CD4-positive, alpha-beta T cell treated with Interleukin-15 for 4 hours (primary cell): ENCODE results near the gene SEPSECS.
A peak's percentile ranks its signal among the peaks of the same experiment; 100 is the strongest.

Source experiments
- DNase-seq: peaks from one replicate; pipeline ENCODE4 v3.0.0-alpha.2; 2020; ENCODE audit warnings: low spot score

Gene SEPSECS

GRCh38 chr4:25155947-25156346 is 4.3 kb downstream of the SEPSECS start:
- no peak for DNase-seq

GRCh38 chr4:25154594-25155265 is 5.5 kb downstream of the SEPSECS start:
- no peak for DNase-seq

GRCh38 chr4:25146076-25146475 is 14.2 kb downstream of the SEPSECS start:
- DNase-seq: no peak

- peak; percentile 23 for DNase-seq
These were observed 15.3 kb downstream of the SEPSECS start for GRCh38 chr4:25144870-25145481.

GRCh38 chr4:25142468-25142867 is 17.8 kb downstream of the SEPSECS start:
- no peak for DNase-seq

- no peak for DNase-seq
These were observed 18.7 kb downstream of the SEPSECS start for GRCh38 chr4:25141592-25141991.

DNA sequence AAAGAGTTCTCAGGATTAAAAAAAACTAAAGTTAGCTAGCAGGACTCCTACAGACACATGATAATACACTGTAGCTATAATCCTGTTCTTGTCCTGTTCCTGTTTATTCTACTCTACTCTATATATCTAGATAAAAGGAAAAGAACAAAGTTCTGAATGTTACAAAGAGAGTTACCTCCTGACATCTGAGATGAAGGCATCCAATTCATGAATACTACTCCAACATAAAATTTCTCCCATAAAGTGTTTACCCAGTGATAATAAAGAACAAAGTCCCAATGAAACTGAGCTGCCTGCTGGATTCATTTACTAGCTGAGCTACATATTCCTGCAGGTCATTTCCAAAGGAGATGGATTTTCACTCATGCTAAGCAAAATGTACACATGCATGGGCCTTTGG is 27.1 kb downstream of the SEPSECS start:
- DNase-seq: no peak

GRCh38 chr4:25131926-25132325 is 28.3 kb downstream of the SEPSECS start:
- DNase-seq: no peak

DNA sequence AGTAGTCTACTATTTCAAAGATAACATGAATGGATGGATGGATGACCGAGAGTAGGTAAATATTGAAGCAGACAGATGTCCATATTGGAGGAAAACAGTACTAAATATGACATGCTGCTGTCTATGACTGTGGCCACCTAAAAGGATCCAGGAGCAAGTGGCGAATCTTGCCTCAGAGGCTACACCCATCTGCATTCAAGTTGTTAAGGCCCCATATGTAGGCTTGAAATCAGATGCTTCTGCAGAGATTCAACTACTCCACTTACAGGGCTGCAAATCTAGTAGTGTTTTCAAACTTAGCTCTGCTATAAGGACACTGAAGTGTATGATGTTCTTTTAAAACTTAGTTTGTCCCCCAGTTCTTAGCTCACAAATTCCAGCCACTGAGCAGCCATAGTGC is 28.9 kb downstream of the SEPSECS start:
- no peak for DNase-seq

DNA sequence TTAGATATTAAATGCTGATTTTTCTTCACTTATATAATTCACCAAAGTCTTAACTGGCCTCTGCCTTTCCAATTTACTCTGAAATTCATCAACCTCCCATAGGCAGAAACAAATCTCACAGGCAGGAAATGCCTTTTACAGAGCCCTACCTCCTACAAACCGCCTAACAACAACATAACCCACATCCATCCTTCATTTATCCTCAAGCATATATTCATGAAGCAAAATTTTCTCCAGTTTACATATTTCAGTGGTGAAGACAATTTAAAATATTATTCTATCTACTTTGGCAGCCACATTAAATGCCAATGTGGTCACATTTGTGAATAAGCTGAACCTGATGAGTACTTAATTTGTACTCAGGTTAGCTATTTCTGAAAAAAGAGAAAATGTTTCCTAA is 30.3 kb downstream of the SEPSECS start:
- DNase-seq: no peak

DNA sequence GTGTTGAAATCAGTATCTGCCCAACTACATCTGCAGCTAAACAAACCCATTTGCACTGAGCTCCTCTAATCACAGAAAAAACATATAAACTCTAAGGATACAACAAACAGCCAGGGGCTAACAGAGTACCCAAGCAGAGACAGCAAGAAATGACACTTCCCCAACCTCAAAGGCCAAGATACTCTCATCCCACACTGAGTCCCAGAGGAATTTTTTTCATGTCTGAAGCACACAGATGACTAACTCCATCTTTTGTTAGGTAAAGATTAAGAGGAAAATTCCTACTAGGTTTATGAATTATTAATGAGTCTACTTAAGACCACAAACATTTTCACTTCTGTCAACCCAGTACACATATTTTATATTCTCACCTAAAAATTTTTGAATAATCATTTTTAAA is 31.6 kb downstream of the SEPSECS start:
- no peak for DNase-seq

- DNase-seq: no peak
These were observed 37.0 kb downstream of the SEPSECS start for GRCh38 chr4:25123236-25123635.

GRCh38 chr4:25120146-25120940 is 39.9 kb downstream of the SEPSECS start:
- no peak for DNase-seq

DNA sequence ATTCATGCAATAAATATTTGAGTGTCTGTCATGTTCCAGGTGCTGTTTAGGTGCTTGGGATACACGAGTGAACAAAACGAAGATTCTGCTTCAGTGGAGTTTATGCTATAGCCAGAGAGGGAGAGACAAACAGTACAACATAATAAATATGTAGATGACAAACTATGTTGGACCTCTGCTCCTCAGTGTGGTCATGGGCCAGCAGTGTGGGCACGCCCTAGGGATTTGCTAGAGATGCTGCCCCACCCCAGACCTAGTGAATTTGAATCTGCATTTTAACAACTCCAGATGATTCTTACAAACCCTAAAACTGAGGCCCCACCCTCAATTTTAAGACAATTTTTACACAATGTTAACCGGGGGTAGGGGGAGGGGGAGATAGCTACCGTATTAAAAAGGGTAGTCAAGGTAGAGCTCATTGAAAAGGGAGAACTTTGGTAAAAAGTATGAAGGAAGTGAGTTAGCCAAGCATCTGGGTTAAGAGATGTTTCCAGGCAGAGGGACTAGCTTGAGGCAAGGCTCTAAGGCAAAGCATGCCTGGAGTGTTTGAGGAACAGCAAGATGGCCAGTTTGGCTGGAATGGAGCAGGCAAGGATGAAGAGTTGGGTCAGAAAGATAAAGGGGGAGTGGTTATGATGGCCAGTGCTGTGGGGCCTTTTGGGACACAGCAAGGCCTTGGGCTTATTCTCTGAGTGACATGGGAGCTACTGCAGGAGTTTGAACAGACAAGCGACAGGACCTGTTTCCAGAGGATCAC is 42.4 kb downstream of the SEPSECS start:
- no peak for DNase-seq

DNA sequence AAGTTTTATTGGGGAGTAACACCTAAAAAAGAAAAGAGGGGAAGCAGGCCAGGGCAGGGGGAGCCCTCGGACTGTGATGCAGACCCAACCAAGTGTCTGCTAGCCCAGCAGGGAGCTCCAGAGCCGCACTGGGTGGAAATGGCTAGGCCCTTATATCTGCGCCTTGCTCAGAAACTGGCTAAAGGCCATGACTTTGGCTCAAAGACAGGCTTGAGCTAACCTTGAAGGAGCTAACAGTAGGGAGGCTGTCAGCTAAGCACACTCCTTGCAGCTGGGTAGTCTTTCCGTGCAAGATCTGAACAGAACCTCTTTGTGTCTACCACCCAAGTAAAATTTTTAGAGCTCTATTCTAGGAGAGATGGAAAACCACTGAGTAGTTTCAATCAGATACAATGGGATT is 43.0 kb downstream of the SEPSECS start:
- DNase-seq: no peak

DNA sequence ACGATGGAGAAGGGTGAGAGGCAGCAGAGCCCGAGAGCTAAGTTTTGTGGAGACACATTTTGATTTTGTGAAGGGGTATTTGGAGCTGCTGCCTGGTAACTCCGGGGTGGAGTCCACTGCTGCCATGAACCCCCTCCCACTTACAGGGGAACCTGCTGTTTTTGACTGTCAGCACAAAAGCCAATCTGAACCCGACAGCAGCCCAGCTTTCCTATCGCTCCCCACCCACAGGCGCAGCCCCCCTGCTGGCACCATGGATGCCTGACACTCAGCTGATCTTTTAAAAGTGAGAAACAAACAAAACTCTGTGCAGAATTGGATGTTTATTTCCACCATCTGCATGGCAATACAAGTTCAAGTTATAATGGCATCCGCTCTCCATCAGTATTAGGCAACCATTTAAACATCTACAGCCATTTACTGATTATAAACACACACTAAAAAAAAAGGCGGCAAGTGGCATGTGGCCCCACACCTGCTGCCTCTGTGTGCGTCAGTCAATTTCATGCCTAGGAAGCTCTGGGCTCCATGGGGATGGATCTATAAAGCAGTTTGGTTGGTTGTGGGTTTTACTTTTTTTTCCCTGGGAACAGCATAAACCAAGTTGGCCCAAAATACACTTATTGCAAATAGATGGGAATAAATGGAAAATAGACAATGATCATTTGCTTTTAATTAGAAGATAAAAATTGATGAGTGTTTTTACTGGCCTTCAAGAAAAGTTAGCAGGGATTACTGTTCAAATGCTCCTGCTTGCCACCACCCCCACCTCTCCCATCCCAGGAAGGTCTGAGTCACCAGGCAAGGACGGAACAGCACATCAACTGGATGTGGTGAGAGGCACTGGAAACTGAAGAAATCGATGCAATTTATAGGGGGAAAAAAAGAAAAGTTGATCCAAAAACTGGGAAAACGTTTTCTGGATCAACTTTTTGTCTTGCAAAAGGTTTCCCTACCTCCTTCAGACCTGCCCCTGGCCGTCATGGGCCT is 46.0 kb downstream of the SEPSECS start:
- DNase-seq: no peak

- DNase-seq: no peak
These were observed 47.3 kb downstream of the SEPSECS start for GRCh38 chr4:25112995-25113380.

DNA sequence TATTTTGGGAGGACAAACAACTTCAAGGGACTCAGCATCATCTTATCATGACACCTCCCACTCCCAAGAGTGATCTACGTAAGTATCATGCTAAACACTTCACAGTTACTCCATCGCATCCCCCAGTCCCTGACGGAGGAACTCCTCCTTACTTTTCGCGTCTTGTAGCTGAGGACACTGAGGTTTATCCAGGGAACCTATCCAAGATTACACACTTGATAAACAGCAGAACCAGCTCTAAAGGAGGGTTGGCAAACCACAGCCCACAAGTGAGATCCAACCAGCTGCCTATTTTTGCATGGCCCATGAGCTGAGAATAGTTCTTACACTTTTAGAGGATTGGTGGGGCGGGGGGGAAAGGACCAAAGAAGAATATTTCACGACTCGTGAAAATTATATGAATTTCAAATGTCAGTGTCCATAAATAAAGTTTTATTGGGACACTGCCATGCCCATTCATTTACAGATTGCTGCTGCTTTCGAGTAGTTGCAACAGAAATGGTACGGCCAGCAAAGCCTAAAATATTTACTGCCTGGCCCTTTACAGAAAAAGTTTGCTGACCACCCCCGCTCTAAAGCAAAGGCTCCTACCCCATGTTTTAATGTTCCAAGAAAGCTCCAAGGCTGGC is 47.8 kb downstream of the SEPSECS start:
- no peak for DNase-seq

DNA sequence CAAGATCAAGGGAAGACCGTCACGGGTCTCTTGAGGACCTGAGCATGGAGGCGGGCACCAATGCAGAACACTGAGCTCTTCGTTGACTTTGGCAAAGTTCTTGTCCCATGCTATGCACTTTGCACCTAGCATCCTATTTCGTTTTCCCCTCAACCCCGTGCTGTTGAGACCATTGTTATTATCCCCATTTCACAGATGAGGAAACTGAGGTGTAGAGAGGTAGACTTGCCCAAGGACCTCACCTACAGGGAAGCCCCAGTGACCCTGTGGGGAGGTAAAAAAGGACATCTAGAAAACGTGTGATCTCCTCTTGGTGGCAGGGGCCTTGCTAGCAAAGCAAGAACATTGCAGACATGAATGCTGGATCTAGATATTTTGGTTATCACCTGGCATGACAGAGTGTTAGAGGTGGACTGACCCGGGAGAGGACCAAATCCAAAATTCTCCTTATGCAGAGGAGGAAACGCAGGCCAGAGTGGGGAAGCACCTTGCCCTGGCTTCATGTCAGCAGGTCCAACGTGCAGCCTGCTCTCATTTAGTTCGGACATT is 48.5 kb downstream of the SEPSECS start:
- DNase-seq: no peak

- no peak for DNase-seq
These were observed 49.5 kb downstream of the SEPSECS start for GRCh38 chr4:25110527-25111329.
